Parathyroid adenoma (tissue), 2 donors: ENCODE results near the gene GNAI3.

Experiments used
- H2AFZ ChIP-seq: fragments of 300-600 bp; sonication (generic); one replicate; pipeline ENCODE4 v1.7.0; 2017; ENCODE audit warnings: antibody characterized with exemption, mild to moderate bottlenecking
- H3K27ac ChIP-seq: fragments of 300-600 bp; sonication (generic); one replicate; pipeline ENCODE4 v1.7.0; 2017
- H3K27me3 ChIP-seq: fragments of 300-600 bp; sonication (generic); one replicate; pipeline ENCODE4 v1.7.0; 2017; ENCODE audit warnings: low read length; ENCODE audit not compliant: control insufficient read depth, insufficient read depth
- H3K36me3 ChIP-seq: fragments of 300-600 bp; sonication (generic); one replicate; pipeline ENCODE4 v1.7.0; 2017; ENCODE audit warnings: low read length; ENCODE audit not compliant: control insufficient read depth, insufficient read depth
- H3K4me1 ChIP-seq: fragments of 300-600 bp; sonication (generic); one replicate; pipeline ENCODE4 v1.7.0; 2017; ENCODE audit warnings: control low read depth
- H3K4me2 ChIP-seq: fragments of 300-600 bp; sonication (generic); one replicate; pipeline ENCODE4 v1.7.0; 2017; ENCODE audit warnings: low read length
- H3K4me3 ChIP-seq: fragments of 300-600 bp; sonication (generic); one replicate; pipeline ENCODE4 v1.7.0; 2017; ENCODE audit warnings: low read depth, low read length
- H3K79me2 ChIP-seq: fragments of 300-600 bp; sonication (generic); one replicate; pipeline ENCODE4 v1.7.0; 2017; ENCODE audit warnings: control low read depth
- H3K9ac ChIP-seq: fragments of 300-600 bp; sonication (generic); one replicate; pipeline ENCODE4 v1.7.0; 2017; ENCODE audit warnings: mild to moderate bottlenecking
- H3K9me3 ChIP-seq: fragments of 300-600 bp; sonication (generic); one replicate; pipeline ENCODE4 v1.7.0; 2017; ENCODE audit warnings: low read length; ENCODE audit not compliant: control insufficient read depth
- CTCF ChIP-seq: fragments of 300-600 bp; sonication (generic); IDR thresholded peaks from one replicate; pipeline ENCODE4 v1.7.0; 2017; ENCODE audit warnings: antibody characterized with exemption, mild to moderate bottlenecking
- donor health status: primary hyperparathyroidism.

The GNAI3 gene

GRCh38 chr1:109508001-109508872, 40.2 kb upstream of the GNAI3 start:
- peak overlapping the region; percentile 63 for H3K4me3 ChIP-seq
- no peak overlapping the region for H3K9ac ChIP-seq
- no peak for TF ChIP-seq CTCF
- H3K27ac ChIP-seq = no peak overlapping the region
- no peaks in the 10 kb centered on the region for H3K79me2 ChIP-seq
- H3K4me1 ChIP-seq = no peaks in the 10 kb centered on the region
- no peak overlapping the region for H2AFZ ChIP-seq
- H3K27me3 ChIP-seq = no peaks in the 10 kb centered on the region
- H3K9me3 ChIP-seq = no peaks in the 10 kb centered on the region
- peak overlapping the region; percentile 96 for H3K4me2 ChIP-seq
- H3K36me3 ChIP-seq = no peaks in the 10 kb centered on the region

GRCh38 chr1:109508873-109509175, 39.6 kb upstream of the GNAI3 start:
- Histone ChIP-seq H2AFZ (peak overlapping the region; percentile 51), H3K79me2 (no peaks in the 10 kb centered on the region), H3K36me3 (no peaks in the 10 kb centered on the region), H3K9me3 (no peaks in the 10 kb centered on the region), H3K4me1 (no peaks in the 10 kb centered on the region), H3K27me3 (no peaks in the 10 kb centered on the region), H3K27ac (no peak overlapping the region), H3K4me2 (peak overlapping the region; percentile 96), H3K9ac (no peak overlapping the region), H3K4me3 (peak overlapping the region; percentile 63)
- TF ChIP-seq CTCF = no peak

- no peak within 1 kb of the TSS for H3K27ac ChIP-seq
Measured at GRCh38 chr1:109509176-109510134, 39.0 kb upstream of the GNAI3 start, which contains the start of gene AMIGO1. Gene AMIGO1 (minus strand): TSS chr1:109509727. CDS start chr1:109508912, 815 bp downstream.

GRCh38 chr1:109513110-109513710, 35.2 kb upstream of the GNAI3 start:
- Histone ChIP-seq H3K9me3 (no peaks in the 10 kb centered on the region), H2AFZ (no peak overlapping the region), H3K79me2 (no peaks in the 10 kb centered on the region), H3K4me3 (no peak overlapping the region), H3K27me3 (no peaks in the 10 kb centered on the region), H3K4me1 (no peaks in the 10 kb centered on the region), H3K27ac (no peak overlapping the region), H3K36me3 (no peaks in the 10 kb centered on the region), H3K9ac (no peak overlapping the region), H3K4me2 (no peak overlapping the region)
- no peak for TF ChIP-seq CTCF

More at GRCh38 chr1:109509176-109510134, 39.0 kb upstream of the GNAI3 start, which contains the start of gene AMIGO1:
- Histone ChIP-seq H2AFZ (peak within 1 kb of the TSS; percentile 84), H3K4me1 (no peaks in the 10 kb centered on the region), H3K79me2 (no peaks in the 10 kb centered on the region), H3K9me3 (no peaks in the 10 kb centered on the region), H3K9ac (no peak within 1 kb of the TSS), H3K36me3 (no peaks in the 10 kb centered on the region), H3K4me2 (peak within 1 kb of the TSS; percentile 96), H3K4me3 (peak within 1 kb of the TSS; percentile 63), H3K27me3 (no peaks in the 10 kb centered on the region)
- no peak for TF ChIP-seq CTCF
